Endothelial cell of umbilical vein (primary cell): Measurements from ENCODE around the gene NXNL2. TPM values are rescaled to one million over a fixed set of nuclear protein-coding genes. Genes with fewer than 3 reads are reported as not detected.

ENCODE experiments used
- BruUV-seq: library from RNA; stranded (reverse); fragments of 400-500 nt; replicated peaks from 2 replicates; lab custom pipeline; 2021; lab: Mats Ljungman, UMichigan
- CTCF ChIA-PET: fragments of 300-600, 350-600 bp; sonication (Branson Sonifier 250); formaldehyde crosslinking; loops from one replicate; lab custom pipeline; 2021; ENCODE audit warnings: antibody characterized with exemption, inconsistent platforms; lab: Charles Lee
- POLR2A ChIA-PET: fragments of 300-600, 350-600 bp; sonication (Branson Sonifier 250); formaldehyde crosslinking; loops from one replicate; lab custom pipeline; 2021; ENCODE audit warnings: antibody characterized with exemption, inconsistent platforms; lab: Charles Lee
- DNase-seq: peaks from one replicate; pipeline ENCODE4 v3.0.0-alpha.2; 2011; ENCODE audit warnings: low read depth, low spot score
- FAIRE-seq: peaks from 2 replicates; lab custom pipeline; 2011; peaks lifted over from hg19 to GRCh38; lab: Jason Lieb, UNC
- H2AFZ ChIP-seq: 2 replicates; pipeline ENCODE4 v1.6.0; 2012; ENCODE audit warnings: low read depth, low read length, control low read depth, inconsistent platforms
- H3K27ac ChIP-seq: 2 replicates; pipeline ENCODE4 v1.5.1; 2011; ENCODE audit warnings: low read depth, mild to moderate bottlenecking, control low read depth, low read length, moderate library complexity; ENCODE audit not compliant: insufficient read depth
- H3K27me3 ChIP-seq, 2 experiments: 2 replicates each; pipeline versions ENCODE4 v1.6.0 to v1.6.1; 2011; ENCODE audit warnings: low read length in 2 of 2, mixed read lengths in 1 of 2; ENCODE audit not compliant: control insufficient read depth in 2 of 2, insufficient read depth in 2 of 2
- H3K36me3 ChIP-seq, 2 experiments: 2 replicates in 1 of 2; 3 replicates in 1 of 2; pipeline ENCODE4 v1.5.1; 2011; ENCODE audit warnings: low read length in 2 of 2, mild to moderate bottlenecking in 1 of 2, moderate library complexity in 1 of 2; ENCODE audit not compliant: control insufficient read depth in 2 of 2, insufficient read depth in 2 of 2; ENCODE audit errors: extremely low read depth in 1 of 2
- H3K4me1 ChIP-seq: 3 replicates; pipeline ENCODE4 v1.5.1; 2011; ENCODE audit warnings: mild to moderate bottlenecking, low read length; ENCODE audit not compliant: control insufficient read depth, insufficient read depth; ENCODE audit errors: extremely low read depth
- H3K4me2 ChIP-seq: 2 replicates; pipeline ENCODE4 v1.6.1; 2011; ENCODE audit warnings: low read length, control low read depth, mixed read lengths; ENCODE audit not compliant: insufficient read depth
- H3K4me3 ChIP-seq, 3 experiments: fragments of 200-600 bp in 1 of 3; sonication (generic), shearing (Covaris generic) in 1 of 3; replicated peaks in 1 of 3; 2 replicates each; pipeline ENCODE4 v1.5.1; 2011 to 2016; ENCODE audit warnings: control low read depth in 3 of 3, low read length in 3 of 3, mild to moderate bottlenecking in 2 of 3, inconsistent platforms in 1 of 3, low read depth in 1 of 3, moderate library complexity in 1 of 3; ENCODE audit not compliant: insufficient read depth in 1 of 3
- H3K79me2 ChIP-seq: 2 replicates; pipeline ENCODE4 v1.6.0; 2012; ENCODE audit warnings: low read length, inconsistent platforms; ENCODE audit not compliant: control insufficient read depth, insufficient read depth
- H3K9ac ChIP-seq: replicated peaks from 2 replicates; pipeline ENCODE3; 2011; ENCODE audit warnings: low read length, control low read depth; ENCODE audit not compliant: insufficient read depth; ENCODE audit errors: extremely low read depth
- H3K9me1 ChIP-seq: replicated peaks from 3 replicates; pipeline ENCODE4 v1.6.0; 2011; ENCODE audit warnings: mild to moderate bottlenecking, low read length; ENCODE audit not compliant: control insufficient read depth, insufficient read depth; ENCODE audit errors: extremely low read depth
- H3K9me3 ChIP-seq: replicated peaks from 2 replicates; pipeline ENCODE4 v1.5.1; 2012; ENCODE audit warnings: low read length, inconsistent platforms; ENCODE audit not compliant: control insufficient read depth, insufficient read depth
- H4K20me1 ChIP-seq: replicated peaks from 2 replicates; pipeline ENCODE3; 2011; ENCODE audit warnings: mild to moderate bottlenecking, low read length; ENCODE audit not compliant: control insufficient read depth, insufficient read depth; ENCODE audit errors: extremely low read depth
- EZH2 ChIP-seq: IDR thresholded peaks from 2 replicates; pipeline ENCODE4 v1.6.1; 2012; ENCODE audit warnings: borderline replicate concordance, low read depth, mild to moderate bottlenecking, moderate library complexity, low read length, inconsistent platforms; ENCODE audit not compliant: severe bottlenecking
- FOS ChIP-seq: IDR thresholded peaks from 2 replicates; pipeline ENCODE4 v1.6.1; 2011; ENCODE audit warnings: mild to moderate bottlenecking, low read length, moderate library complexity, borderline replicate concordance; ENCODE audit not compliant: insufficient read depth
- GATA2 ChIP-seq: IDR thresholded peaks from 2 replicates; pipeline ENCODE4 v1.7.0; 2011; ENCODE audit warnings: low read depth, mild to moderate bottlenecking, moderate library complexity, mixed read lengths, low read length; ENCODE audit not compliant: insufficient read length, insufficient read depth
- JUN ChIP-seq: IDR thresholded peaks from 2 replicates; pipeline ENCODE4 v1.6.1; 2011; ENCODE audit warnings: borderline replicate concordance, low read depth; ENCODE audit not compliant: insufficient read length, insufficient read depth
- MYC ChIP-seq: IDR thresholded peaks from one replicate; pipeline ENCODE4 v1.6.1; 2011; ENCODE audit warnings: mild to moderate bottlenecking, low read depth, low read length
- POLR2A ChIP-seq: IDR thresholded peaks from 2 replicates; pipeline ENCODE4 v1.6.1; 2012; ENCODE audit warnings: low read depth, mild to moderate bottlenecking, control low read depth, low read length
- POLR2AphosphoS5 ChIP-seq: IDR thresholded peaks from 2 replicates; pipeline ENCODE4 v1.6.1; 2012; ENCODE audit warnings: low read depth, mild to moderate bottlenecking, control low read depth, low read length, moderate library complexity; ENCODE audit not compliant: insufficient read depth
- dilution Hi-C: fragments of 300-500 bp; cut with MboI; formaldehyde crosslinking; loops from one replicate; pipeline ENCODE4 v1.15.0; 2019; ENCODE audit warnings: low sequenced_read_pairs; ENCODE audit not compliant: extremely low pct_ligation_motif_present
- intact Hi-C: fragments of 100-400 bp; cut with micrococcal nuclease; formaldehyde crosslinking; loops from one replicate; pipeline ENCODE4 v1.10.0; 2022
- polyA plus RNA-seq, 4 experiments: library from polyadenylated mRNA; depleted of rRNA in 3 of 4; stranded (reverse) in 3 of 4; unstranded in 1 of 4; fragments of >200 nt; gene quantifications; 2 replicates each; pipeline versions ENCODE4 v1.2.1 to v1.2.3, GENCODE V29; 2011 to 2012; ENCODE audit warnings: missing spikeins in 1 of 4
- total RNA-seq: library from RNA; stranded (reverse); gene quantifications from 2 replicates; pipeline ENCODE4 v1.2.3, GENCODE V29; 2021
- TF ChIP-seq, protein P1 (sequence below), 2 donors: IDR thresholded peaks; 1 replicate in 1 of 2; 2 replicates in 1 of 2; pipeline ENCODE4 v1.5.1; 2011; ENCODE audit warnings: low read length in 2 of 2, mild to moderate bottlenecking in 2 of 2, moderate library complexity in 2 of 2, control low read depth in 1 of 2, inconsistent platforms in 1 of 2, low read depth in 1 of 2; ENCODE audit not compliant: insufficient read depth in 1 of 2; ENCODE audit errors: extremely low read depth in 1 of 2
- TF ChIP-seq, protein P2 (sequence below): IDR thresholded peaks from 2 replicates; pipeline ENCODE4 v1.6.1; 2011; ENCODE audit not compliant: insufficient read depth, insufficient read length

The NXNL2 gene
- total and polyA plus RNA-seq, 2 donors (not counting 3 experiments of a cell fraction or from before 2014, with no cell fraction given) = 0.14 TPM; not detected in 1

DNA sequence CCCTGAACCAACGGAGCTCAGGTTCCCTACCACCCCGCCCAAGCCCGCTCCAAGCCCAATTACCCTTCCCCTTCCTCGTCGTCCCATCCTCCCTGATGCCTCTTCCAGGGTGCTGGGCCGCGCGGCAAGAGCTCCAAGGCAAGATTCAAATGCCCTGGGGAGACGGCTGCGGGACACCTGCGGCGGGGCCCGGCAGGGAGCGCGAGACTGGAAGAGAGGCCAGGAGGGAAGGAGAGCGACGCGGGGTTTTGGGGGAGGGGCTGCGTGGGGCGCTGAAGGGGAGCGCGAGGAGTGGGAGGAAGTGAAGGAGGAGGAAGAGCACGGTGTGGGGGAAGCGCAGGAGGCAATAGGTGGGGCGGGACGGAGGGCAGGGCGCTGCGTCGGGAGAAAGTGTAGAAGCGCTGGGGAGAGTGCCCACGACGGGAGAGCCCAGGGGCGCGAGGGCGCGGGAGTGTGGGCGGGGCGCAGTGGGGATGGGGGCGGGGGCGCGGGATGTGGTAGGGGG, 975 bp upstream of the NXNL2 start:
- intact Hi-C loops = loop anchor here (5.0 kb wide), 2 partner anchors 262 to 277 kb away; no protein-coding TSS in a partner anchor
- Histone ChIP-seq H3K9me1 (no peaks in the 10 kb centered on the region), H3K4me1 (peaks cover 5% of the 10 kb centered on the region), H3K9ac (no peak overlapping the region), H3K79me2 (no peaks in the 10 kb centered on the region), H3K27me3 (peaks cover 16 to 23% of the 10 kb centered on the region in 2 experiments), H3K9me3 (no peaks in the 10 kb centered on the region), H4K20me1 (no peaks in the 10 kb centered on the region), H3K36me3 (no peaks in the 10 kb centered on the region), H2AFZ (peak overlapping the region; percentile 78), H3K4me3 (peak overlapping the region in 2 of 3 experiments; percentile 14 to 49), H3K4me2 (no peak overlapping the region), H3K27ac (no peak overlapping the region)
- ChIA-PET CTCF (no interaction called here), POLR2A (no interaction called here)
- FAIRE-seq (no peak), DNase-seq (peak; percentile 19)
- BruUV-seq = no TSS peak
- TF ChIP-seq POLR2AphosphoS5 = no peak
- TF ChIP-seq JUN = no peak
- no peak for TF ChIP-seq POLR2A
- TF ChIP-seq, protein P1, sequence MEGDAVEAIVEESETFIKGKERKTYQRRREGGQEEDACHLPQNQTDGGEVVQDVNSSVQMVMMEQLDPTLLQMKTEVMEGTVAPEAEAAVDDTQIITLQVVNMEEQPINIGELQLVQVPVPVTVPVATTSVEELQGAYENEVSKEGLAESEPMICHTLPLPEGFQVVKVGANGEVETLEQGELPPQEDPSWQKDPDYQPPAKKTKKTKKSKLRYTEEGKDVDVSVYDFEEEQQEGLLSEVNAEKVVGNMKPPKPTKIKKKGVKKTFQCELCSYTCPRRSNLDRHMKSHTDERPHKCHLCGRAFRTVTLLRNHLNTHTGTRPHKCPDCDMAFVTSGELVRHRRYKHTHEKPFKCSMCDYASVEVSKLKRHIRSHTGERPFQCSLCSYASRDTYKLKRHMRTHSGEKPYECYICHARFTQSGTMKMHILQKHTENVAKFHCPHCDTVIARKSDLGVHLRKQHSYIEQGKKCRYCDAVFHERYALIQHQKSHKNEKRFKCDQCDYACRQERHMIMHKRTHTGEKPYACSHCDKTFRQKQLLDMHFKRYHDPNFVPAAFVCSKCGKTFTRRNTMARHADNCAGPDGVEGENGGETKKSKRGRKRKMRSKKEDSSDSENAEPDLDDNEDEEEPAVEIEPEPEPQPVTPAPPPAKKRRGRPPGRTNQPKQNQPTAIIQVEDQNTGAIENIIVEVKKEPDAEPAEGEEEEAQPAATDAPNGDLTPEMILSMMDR (IDR thresholded peaks at IDR 0.05; ENCODE audit: extremely low read depth in 1 of 2, insufficient read depth in 1 of 2, low read depth in 1 of 2, low read length in 2 of 2) = no peak
- TF ChIP-seq FOS = no peak
- TF ChIP-seq GATA2 = no peak
- TF ChIP-seq, protein P2, sequence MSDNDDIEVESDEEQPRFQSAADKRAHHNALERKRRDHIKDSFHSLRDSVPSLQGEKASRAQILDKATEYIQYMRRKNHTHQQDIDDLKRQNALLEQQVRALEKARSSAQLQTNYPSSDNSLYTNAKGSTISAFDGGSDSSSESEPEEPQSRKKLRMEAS = no peak
- no peak for TF ChIP-seq EZH2
- TF ChIP-seq MYC = no peak
- dilution Hi-C loops = no loop called here
